ENCODE data around the gene GCAT.

Gene GCAT

GRCh38 chr22:37807410-37808293 lies at the start of gene GCAT:
Gene GCAT (plus strand): TSS chr22:37807934. CDS start chr22:37807968, 34 bp downstream.
- peak; percentile 86 to 92 for DNase-seq

GRCh38 chr22:37758694-37759093 lies 49.0 kb upstream of the GCAT start:
- no peak for DNase-seq

GRCh38 chr22:37759281-37759680 lies 48.5 kb upstream of the GCAT start:
- no peak for DNase-seq

- no peak for DNase-seq
Measured at GRCh38 chr22:37760152-37760551, 47.6 kb upstream of the GCAT start.

GRCh38 chr22:37762389-37762836 lies 45.3 kb upstream of the GCAT start:
- DNase-seq = no peak

GRCh38 chr22:37763012-37763411 lies 44.7 kb upstream of the GCAT start:
- DNase-seq = no peak

GRCh38 chr22:37763652-37764051 lies 44.1 kb upstream of the GCAT start:
- DNase-seq = no peak

GRCh38 chr22:37764622-37765021 lies 43.1 kb upstream of the GCAT start:
- no peak for DNase-seq

GRCh38 chr22:37765498-37765897 lies 42.2 kb upstream of the GCAT start:
- no peak for DNase-seq

GRCh38 chr22:37765953-37766576 lies 41.7 kb upstream of the GCAT start:
- no peak for DNase-seq

GRCh38 chr22:37768273-37768672 lies 39.5 kb upstream of the GCAT start:
- no peak for DNase-seq

GRCh38 chr22:37769056-37769455 lies 38.7 kb upstream of the GCAT start:
- no peak for DNase-seq

GRCh38 chr22:37771081-37771480 lies 36.7 kb upstream of the GCAT start:
- no peak for DNase-seq

- DNase-seq = no peak
Measured at GRCh38 chr22:37771702-37772427, 35.9 kb upstream of the GCAT start.

- no peak for DNase-seq
Measured at GRCh38 chr22:37774728-37775127, 33.0 kb upstream of the GCAT start.

GRCh38 chr22:37775785-37776638 lies 31.7 kb upstream of the GCAT start:
- no peak for DNase-seq

GRCh38 chr22:37776639-37777005 lies 31.1 kb upstream of the GCAT start:
- no peak for DNase-seq

- no peak for DNase-seq
Measured at GRCh38 chr22:37777122-37777687, 30.5 kb upstream of the GCAT start.

GRCh38 chr22:37778370-37779009 lies 29.2 kb upstream of the GCAT start:
- DNase-seq = no peak

- no peak for DNase-seq
Measured at GRCh38 chr22:37781434-37782059, 26.2 kb upstream of the GCAT start.
